Chondrocyte (in vitro differentiated cells): ENCODE data around the gene RNU7-1. TPM values are rescaled to one million over a fixed set of nuclear protein-coding genes. Genes with fewer than 3 reads are reported as not detected.

Source experiments
- DNase-seq: peaks from one replicate; pipeline ENCODE4 v3.0.0; 2021; ENCODE audit warnings: mixed read lengths, low spot score
- H3K27ac Mint-ChIP-seq: one replicate; pipeline ENCODE4 v1.8.0; 2021; ENCODE audit warnings: mild to moderate bottlenecking, moderate library complexity, mixed read lengths; ENCODE audit not compliant: unreplicated experiment
- H3K27me3 Mint-ChIP-seq: 2 replicates; pipeline ENCODE4 v1.8.0; 2021; ENCODE audit warnings: low read depth, mixed read lengths
- H3K36me3 Mint-ChIP-seq: 2 replicates; pipeline ENCODE4 v1.8.0; 2021; ENCODE audit warnings: low read depth, mixed read lengths
- H3K4me1 Mint-ChIP-seq: 2 replicates; pipeline ENCODE4 v1.8.0; 2021; ENCODE audit warnings: low read depth, mild to moderate bottlenecking, mixed read lengths
- H3K4me3 Mint-ChIP-seq: one replicate; pipeline ENCODE4 v1.8.0; 2021; ENCODE audit warnings: mild to moderate bottlenecking, moderate library complexity, mixed read lengths; ENCODE audit not compliant: unreplicated experiment
- H3K9me3 Mint-ChIP-seq: 2 replicates; pipeline ENCODE4 v1.8.0; 2021; ENCODE audit warnings: low read depth, mixed read lengths
- CTCF ChIP-seq: fragments of 200-600 bp; sonication (generic); IDR thresholded peaks from 2 replicates; pipeline ENCODE4 v1.5.0; 2021; ENCODE audit warnings: antibody characterized with exemption, mild to moderate bottlenecking, moderate library complexity
- total RNA-seq: library from RNA; stranded (reverse); gene quantifications from 3 replicates; pipeline ENCODE4 v1.2.1, GENCODE V29; 2021

Gene RNU7-1
- total RNA-seq, 1 donor from 2014 or later: not detected

GRCh38 chr12:6967651-6968100 is 24.1 kb downstream of the RNU7-1 start:
- no peak for TF ChIP-seq CTCF
- Mint-ChIP-seq H3K36me3 (peaks cover 15% of the 10 kb centered on the region), H3K27me3 (no peaks in the 10 kb centered on the region), H3K4me1 (peaks cover 32% of the 10 kb centered on the region), H3K4me3 (no peak overlapping the region), H3K27ac (no peak overlapping the region), H3K9me3 (no peaks in the 10 kb centered on the region)
- no peak for DNase-seq

- H3K27ac Mint-ChIP-seq: no peak overlapping the region
- no peak for TF ChIP-seq CTCF
- DNase-seq: no peak
- H3K27me3 Mint-ChIP-seq: no peaks in the 10 kb centered on the region
- no peaks in the 10 kb centered on the region for H3K9me3 Mint-ChIP-seq
- H3K36me3 Mint-ChIP-seq: peaks cover 15% of the 10 kb centered on the region
- H3K4me3 Mint-ChIP-seq: no peak overlapping the region
- H3K4me1 Mint-ChIP-seq: peaks cover 33% of the 10 kb centered on the region
Observed at GRCh38 chr12:6968426-6968825, 24.8 kb downstream of the RNU7-1 start.

GRCh38 chr12:6970096-6970527 is 26.5 kb downstream of the RNU7-1 start:
- no peaks in the 10 kb centered on the region for H3K9me3 Mint-ChIP-seq
- no peaks in the 10 kb centered on the region for H3K27me3 Mint-ChIP-seq
- peaks cover 33% of the 10 kb centered on the region for H3K4me1 Mint-ChIP-seq
- H3K4me3 Mint-ChIP-seq: peak overlapping the region; percentile 100
- peaks cover 15% of the 10 kb centered on the region for H3K36me3 Mint-ChIP-seq
- no peak for TF ChIP-seq CTCF
- H3K27ac Mint-ChIP-seq: peak overlapping the region; percentile 100
- DNase-seq: no peak

- Mint-ChIP-seq H3K4me3 (no peak overlapping the region), H3K27ac (no peak overlapping the region), H3K4me1 (peaks cover 26% of the 10 kb centered on the region), H3K9me3 (no peaks in the 10 kb centered on the region), H3K27me3 (no peaks in the 10 kb centered on the region), H3K36me3 (peaks cover 15% of the 10 kb centered on the region)
- no peak for DNase-seq
- TF ChIP-seq CTCF: no peak
Observed at GRCh38 chr12:6974180-6974579, 30.6 kb downstream of the RNU7-1 start.

GRCh38 chr12:6975297-6976032 is 31.8 kb downstream of the RNU7-1 start:
- H3K27me3 Mint-ChIP-seq: no peaks in the 10 kb centered on the region
- no peak for DNase-seq
- H3K27ac Mint-ChIP-seq: no peak overlapping the region
- no peak for TF ChIP-seq CTCF
- peaks cover 18% of the 10 kb centered on the region for H3K4me1 Mint-ChIP-seq
- no peaks in the 10 kb centered on the region for H3K9me3 Mint-ChIP-seq
- no peak overlapping the region for H3K4me3 Mint-ChIP-seq
- peaks cover 17% of the 10 kb centered on the region for H3K36me3 Mint-ChIP-seq
